Left renal pelvis (tissue), 4 donors: Measurements from ENCODE around the gene FBXO33. TPM values are rescaled to one million over a fixed set of nuclear protein-coding genes. Genes with fewer than 3 reads are reported as not detected.

Source experiments
- DNase-seq, 4 donors: peaks; one replicate each; pipeline ENCODE4 v3.0.0-alpha.2; 2013; ENCODE audit warnings: low read depth in 4 of 4, low spot score in 3 of 4
- polyA plus RNA-seq, 4 donors: library from polyadenylated mRNA; unstranded; fragments of 120-200 nt; gene quantifications; one replicate each; pipeline ENCODE4 v1.2.1, GENCODE V29; 2013; ENCODE audit not compliant: insufficient read length in 4 of 4

The FBXO33 gene
- polyA plus RNA-seq, 4 donors = 11.0 to 14.8 (median 11.7) TPM

- DNase-seq = peak; percentile 72 to 79 (median 76)
Observed at GRCh38 chr14:39432619-39433451, 602 bp upstream of the FBXO33 start.

DNA sequence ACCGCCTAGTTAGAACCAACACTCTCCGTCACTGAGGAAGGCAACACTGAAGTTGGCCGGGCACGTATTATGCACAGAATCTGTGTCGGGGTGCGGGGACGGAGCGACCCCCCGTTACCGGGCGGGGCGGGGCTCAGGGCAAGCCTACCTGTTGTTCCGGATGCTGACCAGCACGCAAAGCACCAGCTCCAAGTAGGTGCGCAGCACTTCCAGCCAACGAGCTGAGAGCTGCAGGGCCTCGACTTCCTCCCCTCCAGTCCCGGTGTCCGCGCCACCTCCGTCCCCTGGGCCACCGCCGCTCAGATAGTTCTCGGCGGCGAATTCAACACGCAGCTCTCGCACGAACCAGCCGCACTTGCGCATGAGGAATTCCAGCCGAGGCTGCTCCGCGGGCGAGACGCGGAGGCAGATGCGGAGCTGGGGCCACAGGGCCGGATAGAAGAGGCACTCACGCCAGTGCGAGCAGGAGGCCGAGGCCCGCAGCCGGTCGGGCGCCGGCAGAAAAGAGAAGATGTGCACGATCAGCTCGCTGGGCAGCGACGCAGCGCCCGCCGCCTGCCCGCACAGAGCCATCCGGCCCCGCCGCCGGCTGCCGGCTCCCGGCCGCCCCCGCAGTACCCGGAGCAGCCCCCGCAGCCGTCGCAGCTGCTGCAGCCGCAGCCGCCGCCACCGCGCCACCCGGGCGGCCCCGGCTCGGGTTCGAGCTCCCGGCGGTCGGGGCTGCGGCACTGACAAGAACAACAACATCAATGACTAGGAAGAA is 636 bp downstream of the FBXO33 start:
- DNase-seq = peak in 3 of 4 donors; percentile 6 to 38 (median 36)

DNA sequence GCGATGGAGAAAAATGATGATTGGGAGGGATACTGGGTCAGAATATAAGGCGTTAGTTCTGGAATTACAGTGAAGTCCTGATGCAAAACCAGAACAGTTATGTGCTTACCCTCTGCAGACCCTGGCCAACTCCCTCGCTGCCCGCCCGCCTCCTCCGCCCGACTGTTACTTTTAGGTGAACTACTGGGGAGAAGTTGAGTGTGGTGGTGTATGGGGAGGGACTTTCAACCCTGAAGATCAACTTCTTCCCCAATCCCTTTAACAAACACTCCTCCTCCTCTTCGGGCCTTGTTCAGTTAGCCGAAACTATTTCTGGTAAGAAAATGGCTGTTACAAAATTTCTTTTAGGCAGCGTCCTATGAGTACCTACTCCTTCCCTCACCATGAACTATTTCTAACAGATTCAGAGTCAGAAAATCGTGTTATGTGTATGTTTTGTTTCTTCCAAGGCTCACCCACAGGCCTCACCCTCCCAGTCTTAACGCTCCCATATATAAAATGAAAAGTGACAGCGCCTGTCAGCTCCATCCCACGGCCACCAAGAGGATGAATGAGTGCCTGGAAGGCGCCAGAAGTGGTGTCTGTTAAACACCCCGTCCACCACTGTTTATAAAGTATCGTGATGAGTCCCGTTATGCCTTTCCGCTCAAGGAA is 1.3 kb downstream of the FBXO33 start:
- peak in 1 of 4 donors; percentile 7 for DNase-seq

DNA sequence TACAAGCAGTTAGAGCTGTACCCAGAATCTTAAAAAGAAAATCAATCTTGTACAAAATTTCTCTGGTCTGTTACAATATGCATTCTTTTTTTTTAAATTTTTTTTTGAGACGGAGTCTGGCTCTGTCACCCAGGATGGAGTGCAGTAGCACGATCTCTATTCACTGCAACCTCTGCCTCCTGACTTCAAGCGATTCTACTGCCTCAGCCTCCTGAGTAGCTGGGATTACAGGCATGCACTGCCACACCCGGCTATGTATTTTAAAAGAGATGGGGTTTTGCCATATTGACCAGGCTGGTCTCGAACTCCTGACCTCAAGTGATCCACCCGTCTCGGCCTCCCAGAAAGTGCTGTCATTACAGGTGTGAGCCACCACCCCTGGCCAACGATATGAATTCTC is 4.1 kb downstream of the FBXO33 start:
- DNase-seq = no peak

GRCh38 chr14:39426605-39427004 is 5.6 kb downstream of the FBXO33 start:
- no peak for DNase-seq

DNA sequence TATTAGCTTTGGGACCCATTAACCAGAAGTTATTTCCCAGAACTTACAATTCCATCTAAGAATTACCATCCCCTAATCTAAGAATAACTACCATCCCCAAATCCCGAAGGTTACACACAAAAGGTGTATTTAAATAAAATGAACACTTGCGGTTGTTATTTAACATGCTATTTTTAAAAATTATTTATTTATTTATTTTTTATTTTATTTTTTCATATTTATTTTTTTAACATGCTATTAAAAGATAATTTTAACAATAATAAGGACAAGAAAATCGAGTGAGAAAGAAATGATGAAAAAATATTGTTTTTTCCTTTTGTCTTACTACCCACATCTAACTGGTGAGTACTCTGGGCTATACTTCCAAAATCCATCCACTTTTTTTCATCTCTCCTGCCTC is 6.3 kb downstream of the FBXO33 start:
- DNase-seq = no peak

DNA sequence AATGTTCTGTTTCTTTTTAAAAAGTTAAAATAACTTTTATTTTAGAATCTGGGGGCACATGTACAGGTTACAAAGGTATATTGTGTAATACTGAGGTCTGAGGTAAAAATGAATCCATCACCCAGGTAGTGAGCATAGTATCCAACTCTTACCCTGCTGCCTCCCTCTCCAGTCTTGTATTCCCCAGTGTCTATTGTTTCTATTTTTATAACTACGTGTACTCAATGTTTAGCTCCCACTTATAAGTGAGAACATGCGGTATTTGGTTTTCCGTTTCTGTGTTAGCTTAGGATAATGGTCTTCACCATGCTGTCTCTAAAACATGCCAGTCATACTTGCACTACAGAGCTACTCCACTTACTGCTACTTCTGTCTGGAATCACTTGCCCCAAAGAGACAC is 8.4 kb downstream of the FBXO33 start:
- no peak for DNase-seq

DNA sequence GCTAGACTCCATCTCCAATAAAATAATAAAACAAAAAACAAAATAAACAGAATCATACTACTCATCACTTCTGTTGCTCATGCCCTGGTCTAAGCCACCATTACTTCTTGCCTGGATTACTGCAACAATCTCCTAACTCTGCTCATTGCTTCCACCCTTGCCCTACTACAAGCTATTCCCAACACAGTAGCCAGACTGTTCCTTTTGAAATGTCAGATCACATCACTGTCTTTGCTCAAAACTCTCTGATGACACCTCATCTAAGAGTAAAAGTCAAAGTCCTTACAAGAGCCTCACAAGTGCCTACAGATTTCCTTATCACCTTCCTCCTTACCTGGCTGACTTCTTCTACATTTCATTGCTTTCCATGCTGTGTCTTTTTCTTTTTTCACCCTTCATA is 10.0 kb downstream of the FBXO33 start:
- no peak for DNase-seq

GRCh38 chr14:39419272-39419671 is 13.0 kb downstream of the FBXO33 start:
- no peak for DNase-seq

DNA sequence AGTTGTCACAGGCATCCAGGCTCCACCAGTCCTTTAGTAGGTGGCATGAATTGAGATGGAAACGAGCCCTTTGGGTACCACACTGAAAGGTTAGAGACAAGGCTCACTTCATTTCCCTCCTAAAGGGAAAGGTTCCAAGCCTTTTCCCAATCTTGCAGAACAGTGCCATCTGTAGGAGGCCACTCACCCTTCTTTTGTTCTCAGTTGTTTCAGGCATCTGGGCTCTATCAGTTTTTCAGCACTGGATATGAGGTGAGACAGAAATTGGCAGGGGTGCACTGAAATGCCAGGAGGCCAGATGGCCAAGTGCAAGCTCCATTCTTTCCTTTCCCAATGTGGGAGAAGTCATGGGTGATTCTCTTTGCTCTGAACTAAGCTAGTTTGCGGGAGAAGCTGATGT is 15.2 kb downstream of the FBXO33 start:
- no peak for DNase-seq

DNA sequence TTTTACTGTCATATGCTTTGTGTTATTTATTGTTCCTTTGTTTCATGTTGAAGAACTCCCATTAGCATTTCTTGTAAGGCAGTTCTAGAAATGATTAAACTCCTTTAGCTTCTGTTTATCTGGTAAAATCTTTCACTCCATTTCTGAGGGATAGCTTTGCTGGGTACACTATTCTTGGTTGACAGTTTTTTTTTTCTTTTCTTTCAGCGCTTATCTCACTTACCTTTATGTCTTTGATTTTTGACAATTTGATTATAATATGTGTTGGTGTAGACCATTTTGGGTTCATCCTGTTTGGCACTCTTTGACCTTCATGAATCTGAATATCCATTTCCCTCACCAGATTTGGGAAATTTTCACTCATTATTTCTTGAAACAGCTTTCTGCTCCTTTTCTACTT is 16.2 kb downstream of the FBXO33 start:
- DNase-seq = no peak

DNA sequence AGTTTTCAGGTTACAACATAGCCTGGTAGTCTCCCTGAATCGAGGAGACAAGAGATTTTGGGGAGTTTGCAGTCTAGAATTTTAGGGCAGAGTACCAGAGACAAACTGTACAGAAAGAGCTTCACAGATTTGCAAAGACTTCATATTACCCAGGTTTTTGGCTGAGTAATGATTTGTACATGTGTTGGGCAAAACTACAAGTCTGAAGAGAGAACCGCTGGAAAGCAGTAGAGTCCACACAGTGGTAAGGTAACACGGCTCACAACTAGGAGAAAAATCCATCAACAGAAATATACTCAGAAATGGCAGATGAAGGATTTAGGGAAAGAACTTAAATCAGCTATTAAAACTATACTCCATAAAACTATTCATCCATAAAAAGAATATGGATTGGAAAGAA is 25.7 kb downstream of the FBXO33 start:
- DNase-seq = no peak

DNA sequence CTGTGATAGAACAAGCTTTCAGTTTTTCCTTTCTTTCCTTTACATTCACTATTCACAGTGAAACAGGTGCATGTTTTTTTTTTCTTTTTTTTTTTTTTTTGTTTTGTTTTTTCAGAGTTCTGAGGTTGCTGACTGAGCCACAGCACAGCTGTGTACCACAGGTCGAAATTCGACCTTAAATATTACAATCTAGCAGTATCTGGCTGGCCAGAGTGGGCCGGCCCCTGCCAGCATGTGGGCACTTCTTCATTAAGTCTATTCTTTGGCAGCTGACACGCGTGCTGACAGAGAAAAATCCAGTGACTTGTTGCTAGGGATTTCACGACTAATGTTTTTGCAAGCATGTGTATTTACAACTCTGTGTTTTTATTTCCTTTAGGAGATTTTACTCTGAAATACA is 33.9 kb downstream of the FBXO33 start:
- no peak for DNase-seq

DNA sequence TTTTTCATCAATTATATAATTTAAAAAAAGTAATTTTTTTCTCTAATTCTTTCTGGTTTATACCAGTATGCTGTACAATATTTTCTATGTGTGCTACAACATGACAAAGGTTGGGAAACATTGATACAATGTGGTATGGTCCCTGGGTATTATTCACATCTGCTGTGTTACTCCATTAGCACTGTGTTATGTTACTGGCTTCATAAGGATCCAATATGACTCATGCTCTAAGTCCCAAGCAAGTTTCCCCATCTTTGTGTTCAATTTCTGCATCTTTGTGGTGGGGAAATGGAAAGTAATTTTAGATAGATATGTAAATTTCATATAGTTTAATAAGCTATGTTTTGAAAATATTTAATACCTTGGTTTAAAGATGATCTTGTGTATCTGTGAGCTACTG is 35.8 kb downstream of the FBXO33 start:
- no peak for DNase-seq

DNA sequence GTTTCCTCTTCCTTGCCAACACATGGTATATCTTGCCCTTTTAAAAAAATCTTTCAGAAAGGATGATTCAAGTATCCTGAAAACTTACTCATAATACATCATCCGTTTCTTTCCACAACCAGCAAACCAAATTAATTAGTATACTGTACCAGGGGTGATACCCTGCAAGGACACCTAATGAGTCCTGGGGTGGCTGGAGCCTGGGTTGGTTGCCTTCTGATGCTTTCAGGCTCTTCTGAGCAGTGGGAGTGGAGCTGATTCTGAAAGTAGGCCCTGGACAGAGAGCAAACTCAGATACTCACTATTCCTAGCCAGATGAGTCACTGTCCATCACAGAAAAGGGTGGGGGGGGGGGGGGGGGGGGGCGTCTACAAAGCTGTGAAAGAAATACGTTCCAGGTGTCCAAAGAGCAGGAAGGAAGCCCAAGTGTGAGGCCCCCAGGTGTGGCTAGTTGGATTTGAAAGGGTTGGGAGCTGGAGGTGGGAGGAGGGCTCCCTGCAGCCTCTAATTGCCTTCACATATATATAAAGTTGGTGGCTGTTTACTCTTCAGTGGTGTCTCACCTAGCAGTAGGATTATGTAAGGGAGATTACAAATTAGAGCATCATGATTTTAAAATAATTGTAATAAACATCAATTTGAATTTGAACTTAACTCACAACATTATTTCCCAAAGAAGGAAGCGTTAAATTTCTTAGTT is 36.5 kb downstream of the FBXO33 start:
- no peak for DNase-seq

- DNase-seq = no peak
Observed at GRCh38 chr14:39393289-39393688, 38.9 kb downstream of the FBXO33 start.

GRCh38 chr14:39384177-39384576 is 48.1 kb downstream of the FBXO33 start:
- DNase-seq = no peak

DNA sequence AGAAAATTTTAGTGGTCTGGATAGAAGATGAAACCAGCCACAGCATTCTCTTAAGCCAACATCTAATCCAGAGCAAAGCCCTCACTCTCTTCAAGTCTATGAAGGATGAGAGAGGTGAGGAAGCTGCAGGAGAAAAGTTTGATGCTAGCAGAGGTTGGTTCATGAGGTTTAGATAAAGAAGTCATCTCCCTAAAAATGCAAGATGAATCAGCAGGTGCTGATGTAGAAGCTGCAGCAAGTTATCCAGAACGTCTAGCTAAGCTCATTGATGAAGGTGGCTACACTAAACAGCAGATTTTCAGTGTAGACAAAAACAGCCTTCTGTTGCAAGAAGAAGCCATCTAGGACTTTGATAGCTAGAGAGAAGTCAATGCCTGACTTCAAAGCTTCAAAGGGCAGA is 48.5 kb downstream of the FBXO33 start:
- no peak for DNase-seq

DNA sequence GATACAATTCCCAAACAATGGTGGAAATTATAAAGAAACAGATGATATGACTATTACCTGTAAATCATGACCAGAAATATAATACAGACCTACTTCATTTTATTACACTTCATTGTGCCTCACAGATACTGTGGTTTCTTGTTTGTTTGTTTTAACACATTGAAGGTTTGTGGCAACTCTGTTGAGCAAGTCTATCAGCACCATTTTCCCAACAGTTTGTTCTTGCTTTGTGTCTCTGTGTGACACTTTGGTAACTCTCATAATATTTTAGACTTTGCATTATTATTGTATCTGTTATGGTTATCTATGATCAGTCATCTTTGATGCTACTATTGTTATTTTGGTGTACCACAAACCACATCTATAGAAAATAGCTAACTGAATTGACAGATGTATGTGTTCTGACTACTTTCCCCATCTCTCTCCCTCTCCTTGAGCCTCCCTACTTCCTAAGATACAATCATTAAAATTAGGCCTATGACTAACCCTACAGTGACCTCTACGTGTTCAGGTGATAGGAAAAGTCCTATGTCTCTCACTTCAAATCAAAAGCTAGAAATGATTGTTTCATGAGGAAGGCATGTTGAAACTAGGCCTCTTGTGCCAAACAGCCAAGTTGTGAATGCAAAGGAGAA is 49.1 kb downstream of the FBXO33 start:
- DNase-seq = no peak

GRCh38 chr14:39382463-39382862 is 49.8 kb downstream of the FBXO33 start:
- DNase-seq = no peak
